Natural killer cell (primary cell): ENCODE measurements around the gene RNF213. TPM values are rescaled to one million over a fixed set of nuclear protein-coding genes. Genes with fewer than 3 reads are reported as not detected.

Experiments used
- ATAC-seq, 3 donors: fragments of 150-1000 bp in 2 of 3; fragments of 200-7000 bp in 1 of 3; cut with Tn5 transposase; 1 replicate in 1 of 3; 2 replicates in 2 of 3; pipeline ENCODE4 v1.10.0; 2021; ENCODE audit warnings: mild to moderate bottlenecking in 2 of 3, moderate library complexity in 2 of 3
- DNase-seq, 2 donors: peaks; one replicate each; pipeline versions ENCODE4 v3.0.0 to v3.0.0-alpha.2; 2013 to 2021; ENCODE audit warnings: mixed read lengths in 1 of 2
- H3K27ac ChIP-seq: one replicate; pipeline ENCODE4 v1.5.1; 2013; ENCODE audit warnings: mild to moderate bottlenecking, low read length
- H3K27me3 ChIP-seq: one replicate; pipeline ENCODE4 v1.6.1; 2013; ENCODE audit warnings: low read length; ENCODE audit not compliant: control insufficient read depth, insufficient read depth
- H3K36me3 ChIP-seq: one replicate; pipeline ENCODE4 v1.6.1; 2013; ENCODE audit warnings: low read length; ENCODE audit not compliant: control insufficient read depth, insufficient read depth
- H3K4me1 ChIP-seq: one replicate; pipeline ENCODE4 v1.6.1; 2013; ENCODE audit warnings: low read length; ENCODE audit not compliant: control insufficient read depth, insufficient read depth
- H3K4me3 ChIP-seq: one replicate; pipeline ENCODE4 v1.5.1; 2013; ENCODE audit warnings: low read length
- H3K9me3 ChIP-seq: one replicate; pipeline ENCODE4 v1.6.1; 2013; ENCODE audit warnings: low read length; ENCODE audit not compliant: control insufficient read depth, insufficient read depth
- H3K27ac Mint-ChIP-seq, 2 donors: one replicate each; pipeline ENCODE4 v1.8.0; 2022; ENCODE audit warnings: mild to moderate bottlenecking in 2 of 2, mixed read lengths in 2 of 2, moderate library complexity in 1 of 2
- H3K27me3 Mint-ChIP-seq, 2 donors: one replicate each; pipeline ENCODE4 v1.8.0; 2022; ENCODE audit warnings: low read depth in 2 of 2, mixed read lengths in 2 of 2
- H3K36me3 Mint-ChIP-seq: one replicate; pipeline ENCODE4 v1.8.0; 2022; ENCODE audit warnings: mixed read lengths
- H3K4me1 Mint-ChIP-seq, 2 donors: one replicate each; pipeline ENCODE4 v1.8.0; 2022; ENCODE audit warnings: mixed read lengths in 2 of 2
- H3K4me3 Mint-ChIP-seq: one replicate; pipeline ENCODE4 v1.8.0; 2022; ENCODE audit warnings: mild to moderate bottlenecking, moderate library complexity, mixed read lengths
- H3K9me3 Mint-ChIP-seq, 2 donors: one replicate each; pipeline ENCODE4 v1.8.0; 2022; ENCODE audit warnings: mixed read lengths in 2 of 2
- CTCF ChIP-seq: fragments of 200-600 bp; IDR thresholded peaks from one replicate; pipeline ENCODE4 v1.8.0; 2022; ENCODE audit warnings: antibody characterized with exemption
- WGBS: methylation state at CpG from one replicate; pipeline ENCODE4 v1.1.7; 2013; ENCODE audit warnings: missing lambda C conversion rate; ENCODE audit not compliant: insufficient coverage; 5-methylcytosine and 5-hydroxymethylcytosine counted together
- intact Hi-C: fragments of 100-400 bp; cut with micrococcal nuclease; formaldehyde crosslinking; loops from one replicate; pipeline ENCODE4 v1.14.2; 2022
- total RNA-seq, 4 donors: library from RNA; stranded (reverse); fragments of 120-200 nt in 1 of 4; gene quantifications; one replicate each; pipeline versions ENCODE4 v1.2.3 to v1.2.4, GENCODE V29; 2013 to 2022

The RNF213 gene
- total RNA-seq, 3 donors from 2014 or later (not counting 1 experiment from before 2014, with no cell fraction given) = 929 to 1,120 (median 1,060) TPM

GRCh38 chr17:80374039-80374731 is 113.5 kb downstream of the RNF213 start:
- H3K27ac ChIP-seq = no peak overlapping the region
- intact Hi-C loops = no loop called here
- H3K9me3 ChIP-seq = no peaks in the 10 kb centered on the region
- H3K27me3 Mint-ChIP-seq = no peaks in the 10 kb centered on the region
- no peaks in the 10 kb centered on the region for H3K27me3 ChIP-seq
- no peaks in the 10 kb centered on the region for H3K4me1 Mint-ChIP-seq
- peaks cover 97% of the 10 kb centered on the region for H3K36me3 ChIP-seq
- 96% methylated on average over 22 of the region's 22 CpGs for WGBS
- H3K4me3 ChIP-seq = no peak overlapping the region
- no peak for TF ChIP-seq CTCF
- DNase-seq (no peak), ATAC-seq (no peak)
- H3K36me3 Mint-ChIP-seq = peaks cover 8% of the 10 kb centered on the region
- no peaks in the 10 kb centered on the region for H3K4me1 ChIP-seq
- H3K9me3 Mint-ChIP-seq = no peaks in the 10 kb centered on the region
- H3K27ac Mint-ChIP-seq = peak overlapping the region in 1 of 2 donors; percentile 26
- H3K4me3 Mint-ChIP-seq = no peak overlapping the region

- intact Hi-C loops = no loop called here
- H3K4me1 Mint-ChIP-seq = no peaks in the 10 kb centered on the region
- DNase-seq (no peak), ATAC-seq (no peak)
- peaks cover 8% of the 10 kb centered on the region for H3K36me3 Mint-ChIP-seq
- H3K27ac ChIP-seq = no peak overlapping the region
- H3K4me1 ChIP-seq = no peaks in the 10 kb centered on the region
- no peak for TF ChIP-seq CTCF
- H3K27ac Mint-ChIP-seq = peak overlapping the region in 1 of 2 donors; percentile 26
- WGBS = 93% methylated on average over 14 of the region's 14 CpGs
- H3K9me3 ChIP-seq = no peaks in the 10 kb centered on the region
- H3K9me3 Mint-ChIP-seq = no peaks in the 10 kb centered on the region
- no peak overlapping the region for H3K4me3 ChIP-seq
- H3K27me3 ChIP-seq = no peaks in the 10 kb centered on the region
- no peak overlapping the region for H3K4me3 Mint-ChIP-seq
- no peaks in the 10 kb centered on the region for H3K27me3 Mint-ChIP-seq
- peaks cover 97% of the 10 kb centered on the region for H3K36me3 ChIP-seq
Observed at GRCh38 chr17:80374732-80375585, 114.3 kb downstream of the RNF213 start.

- no peak overlapping the region for H3K27ac ChIP-seq
- no peak overlapping the region for H3K4me3 Mint-ChIP-seq
- peaks cover 97% of the 10 kb centered on the region for H3K36me3 ChIP-seq
- H3K4me3 ChIP-seq = no peak overlapping the region
- H3K36me3 Mint-ChIP-seq = peaks cover 15% of the 10 kb centered on the region
- no peak for ATAC-seq
- DNase-seq = no peak
- over 99% methylated on average over 4 of the region's 4 CpGs for WGBS
- H3K27ac Mint-ChIP-seq = peak overlapping the region; percentile 11 to 16
- no peaks in the 10 kb centered on the region for H3K9me3 Mint-ChIP-seq
- intact Hi-C loops = no loop called here
- H3K4me1 Mint-ChIP-seq = no peaks in the 10 kb centered on the region
- no peak for TF ChIP-seq CTCF
- H3K27me3 ChIP-seq = no peaks in the 10 kb centered on the region
- H3K27me3 Mint-ChIP-seq = no peaks in the 10 kb centered on the region
- no peaks in the 10 kb centered on the region for H3K4me1 ChIP-seq
- no peaks in the 10 kb centered on the region for H3K9me3 ChIP-seq
Observed at GRCh38 chr17:80376531-80376930, 115.9 kb downstream of the RNF213 start.
